ENCODE results near the gene COL11A1.

DNA sequence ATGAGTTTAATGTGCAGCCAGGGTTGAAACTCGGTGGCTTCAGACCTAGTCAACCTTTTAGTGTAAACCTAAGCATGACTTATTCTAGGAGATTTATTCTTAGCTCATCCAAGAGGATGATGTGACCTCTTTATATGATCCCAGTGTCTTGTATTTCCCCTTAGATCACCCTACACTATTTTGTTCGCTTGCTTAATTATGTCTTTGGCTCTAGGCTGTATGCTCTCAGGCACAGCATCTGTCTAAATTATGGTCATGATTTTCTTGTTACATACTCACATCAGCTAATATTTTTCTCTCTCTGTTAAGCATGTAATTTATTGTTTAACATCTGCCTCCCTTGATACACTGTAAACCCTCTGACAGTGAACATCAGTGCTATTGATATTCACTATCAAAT is 19.1 kb downstream of the COL11A1 start:
- TF ChIP-seq POLR2A (IDR thresholded peaks at IDR 0.05; ENCODE audit: low read depth, low read length) (no peak), POLR2AphosphoS5 (IDR thresholded peaks at IDR 0.05; ENCODE audit: low read depth, low read length) (no peak)

All from GM12892 (cell line).